ENCODE results near the gene SORBS1.

DNA sequence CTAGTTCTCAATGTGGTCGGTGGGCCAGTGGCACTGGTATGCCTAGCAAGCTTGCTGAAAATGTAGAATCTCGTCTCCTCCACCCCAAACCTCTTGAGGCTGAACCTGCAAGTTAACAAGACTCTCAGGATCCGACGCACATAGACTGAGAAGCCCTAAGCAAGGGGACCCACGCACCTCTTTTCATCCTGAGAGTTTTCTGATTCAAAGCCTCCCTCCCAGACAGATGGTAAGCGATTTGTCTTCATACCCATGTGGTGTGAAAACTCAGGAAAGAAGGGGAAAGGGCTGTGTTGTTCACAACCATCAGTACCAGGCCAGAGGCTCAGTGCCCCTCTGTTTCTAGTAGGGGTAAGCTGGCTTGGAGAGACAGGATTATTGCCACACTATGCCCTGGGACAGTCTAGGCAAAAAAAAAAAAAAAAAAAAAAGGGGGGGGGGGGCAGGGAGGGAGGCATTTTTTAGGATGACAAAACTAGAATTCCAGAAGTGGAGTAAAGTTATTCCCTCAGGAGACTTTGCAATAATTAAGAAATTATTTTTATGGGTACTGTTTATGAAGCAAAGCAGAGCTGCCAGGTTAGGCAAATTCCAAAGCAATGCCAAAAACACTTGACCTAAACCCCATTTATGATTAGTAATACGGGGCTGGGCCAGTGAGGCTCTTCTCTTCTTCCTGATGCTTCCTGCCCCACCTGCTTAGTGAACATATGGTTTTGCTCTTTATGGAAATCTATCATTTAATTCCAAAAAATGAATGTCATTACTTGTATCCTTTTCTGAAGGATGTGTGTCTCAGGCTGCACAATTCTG, 152.8 kb downstream of the SORBS1 start:
- TF ChIP-seq ELF1 (tag; IDR thresholded peaks at IDR 0.05), result no peak
- TF ChIP-seq, protein P1, sequence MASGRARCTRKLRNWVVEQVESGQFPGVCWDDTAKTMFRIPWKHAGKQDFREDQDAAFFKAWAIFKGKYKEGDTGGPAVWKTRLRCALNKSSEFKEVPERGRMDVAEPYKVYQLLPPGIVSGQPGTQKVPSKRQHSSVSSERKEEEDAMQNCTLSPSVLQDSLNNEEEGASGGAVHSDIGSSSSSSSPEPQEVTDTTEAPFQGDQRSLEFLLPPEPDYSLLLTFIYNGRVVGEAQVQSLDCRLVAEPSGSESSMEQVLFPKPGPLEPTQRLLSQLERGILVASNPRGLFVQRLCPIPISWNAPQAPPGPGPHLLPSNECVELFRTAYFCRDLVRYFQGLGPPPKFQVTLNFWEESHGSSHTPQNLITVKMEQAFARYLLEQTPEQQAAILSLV (tag; IDR thresholded peaks at IDR 0.05), result no peak
- TF ChIP-seq NFXL1 (CRISPR knock-in tag; IDR thresholded peaks at IDR 0.05), result no peak
- TF ChIP-seq POLR2A (conservative IDR thresholded peaks at IDR 0.05), result no peak
- TF ChIP-seq ARID2 (IDR thresholded peaks at IDR 0.05), result no peak
- TF ChIP-seq, protein P2, sequence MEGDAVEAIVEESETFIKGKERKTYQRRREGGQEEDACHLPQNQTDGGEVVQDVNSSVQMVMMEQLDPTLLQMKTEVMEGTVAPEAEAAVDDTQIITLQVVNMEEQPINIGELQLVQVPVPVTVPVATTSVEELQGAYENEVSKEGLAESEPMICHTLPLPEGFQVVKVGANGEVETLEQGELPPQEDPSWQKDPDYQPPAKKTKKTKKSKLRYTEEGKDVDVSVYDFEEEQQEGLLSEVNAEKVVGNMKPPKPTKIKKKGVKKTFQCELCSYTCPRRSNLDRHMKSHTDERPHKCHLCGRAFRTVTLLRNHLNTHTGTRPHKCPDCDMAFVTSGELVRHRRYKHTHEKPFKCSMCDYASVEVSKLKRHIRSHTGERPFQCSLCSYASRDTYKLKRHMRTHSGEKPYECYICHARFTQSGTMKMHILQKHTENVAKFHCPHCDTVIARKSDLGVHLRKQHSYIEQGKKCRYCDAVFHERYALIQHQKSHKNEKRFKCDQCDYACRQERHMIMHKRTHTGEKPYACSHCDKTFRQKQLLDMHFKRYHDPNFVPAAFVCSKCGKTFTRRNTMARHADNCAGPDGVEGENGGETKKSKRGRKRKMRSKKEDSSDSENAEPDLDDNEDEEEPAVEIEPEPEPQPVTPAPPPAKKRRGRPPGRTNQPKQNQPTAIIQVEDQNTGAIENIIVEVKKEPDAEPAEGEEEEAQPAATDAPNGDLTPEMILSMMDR (IDR thresholded peaks at IDR 0.05 in 2 of 3, conservative IDR thresholded peaks at IDR 0.05 in 1 of 3; ENCODE audit: insufficient read depth in 2 of 3, low read depth in 1 of 3, low read length in 3 of 3), result no peak
- TF ChIP-seq HLTF (IDR thresholded peaks at IDR 0.05), result no peak
